ENCODE results near the gene OSR1.

Gene OSR1

DNA sequence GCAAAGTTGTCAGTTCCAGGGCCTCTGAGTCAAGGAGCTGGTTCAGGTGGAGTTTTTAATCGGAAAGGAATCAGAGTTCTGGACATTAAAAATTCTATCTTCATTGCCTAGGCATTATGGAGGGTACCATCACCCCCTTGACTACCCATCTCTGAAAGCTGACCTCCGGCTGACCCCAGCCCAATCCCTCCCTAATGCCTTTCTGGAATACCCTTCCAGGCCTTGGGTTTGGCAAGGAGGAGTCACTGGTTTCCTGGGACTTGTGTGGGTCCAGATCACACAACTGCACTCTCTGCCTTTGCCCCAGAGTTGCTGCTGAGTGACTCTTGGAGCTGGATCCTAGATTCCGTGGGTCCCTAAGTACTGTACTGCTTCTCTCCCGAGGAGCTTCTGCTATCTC, 1.0 kb upstream of the OSR1 start:
- no peak for DNase-seq

DNA sequence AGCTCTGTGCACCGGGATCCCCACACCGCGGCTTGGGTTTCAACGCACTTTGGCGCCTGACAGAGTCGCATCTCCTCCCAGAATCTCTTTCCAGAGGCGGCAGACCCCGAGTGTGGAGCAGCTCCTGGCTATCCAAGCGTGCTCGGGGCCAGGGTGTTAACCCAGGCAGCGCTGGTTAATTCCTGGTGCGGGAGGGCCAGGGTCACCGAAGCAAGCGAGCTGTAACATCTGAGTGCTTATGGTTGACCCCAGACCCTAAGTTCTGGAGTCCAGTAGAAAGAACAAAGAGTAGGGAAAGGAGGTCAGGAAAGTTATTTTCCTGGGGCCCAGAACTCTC, 566 bp upstream of the OSR1 start:
- DNase-seq = no peak

DNA sequence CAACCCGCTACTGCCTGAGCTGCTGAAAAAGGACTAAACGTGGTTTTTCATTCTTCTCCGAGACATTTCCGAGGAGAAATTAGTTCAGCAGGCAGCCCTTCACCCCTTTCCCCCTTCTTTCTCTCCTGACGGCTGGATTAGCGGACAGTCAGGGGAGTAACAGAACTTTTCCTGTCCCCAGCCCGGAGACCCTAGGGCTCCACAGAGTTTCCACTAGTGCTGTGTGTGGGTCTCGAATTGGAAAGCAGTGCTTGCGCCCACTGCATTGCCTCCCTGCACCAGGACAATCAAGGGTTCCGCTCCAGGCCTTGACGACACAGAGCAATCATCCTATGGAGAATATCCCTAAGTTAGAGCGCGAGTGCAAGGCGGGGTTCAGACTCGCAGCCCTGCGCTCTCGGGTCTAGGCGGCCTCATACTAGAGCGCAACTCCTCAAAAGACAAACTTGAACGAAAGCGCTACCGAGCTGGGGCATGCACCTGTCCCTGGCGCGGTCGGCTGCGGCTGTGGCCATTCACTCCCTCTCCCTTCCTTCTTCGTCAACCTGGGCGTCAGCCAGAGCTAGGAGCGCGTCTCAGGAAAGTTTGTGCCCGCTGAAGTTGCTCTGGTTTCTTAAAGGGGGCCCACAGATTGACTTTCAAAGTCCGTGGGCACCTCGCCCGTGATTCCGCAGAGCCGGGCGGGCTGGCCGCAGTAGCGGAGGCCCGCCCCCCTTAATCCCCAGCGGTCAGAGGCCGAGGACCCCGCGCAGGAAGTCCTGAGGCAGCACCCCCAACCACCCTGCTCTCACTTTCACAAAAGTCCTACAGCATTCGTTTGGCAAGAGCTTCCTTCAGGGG, 801 bp downstream of the OSR1 start:
- peak; percentile 78 for DNase-seq

DNA sequence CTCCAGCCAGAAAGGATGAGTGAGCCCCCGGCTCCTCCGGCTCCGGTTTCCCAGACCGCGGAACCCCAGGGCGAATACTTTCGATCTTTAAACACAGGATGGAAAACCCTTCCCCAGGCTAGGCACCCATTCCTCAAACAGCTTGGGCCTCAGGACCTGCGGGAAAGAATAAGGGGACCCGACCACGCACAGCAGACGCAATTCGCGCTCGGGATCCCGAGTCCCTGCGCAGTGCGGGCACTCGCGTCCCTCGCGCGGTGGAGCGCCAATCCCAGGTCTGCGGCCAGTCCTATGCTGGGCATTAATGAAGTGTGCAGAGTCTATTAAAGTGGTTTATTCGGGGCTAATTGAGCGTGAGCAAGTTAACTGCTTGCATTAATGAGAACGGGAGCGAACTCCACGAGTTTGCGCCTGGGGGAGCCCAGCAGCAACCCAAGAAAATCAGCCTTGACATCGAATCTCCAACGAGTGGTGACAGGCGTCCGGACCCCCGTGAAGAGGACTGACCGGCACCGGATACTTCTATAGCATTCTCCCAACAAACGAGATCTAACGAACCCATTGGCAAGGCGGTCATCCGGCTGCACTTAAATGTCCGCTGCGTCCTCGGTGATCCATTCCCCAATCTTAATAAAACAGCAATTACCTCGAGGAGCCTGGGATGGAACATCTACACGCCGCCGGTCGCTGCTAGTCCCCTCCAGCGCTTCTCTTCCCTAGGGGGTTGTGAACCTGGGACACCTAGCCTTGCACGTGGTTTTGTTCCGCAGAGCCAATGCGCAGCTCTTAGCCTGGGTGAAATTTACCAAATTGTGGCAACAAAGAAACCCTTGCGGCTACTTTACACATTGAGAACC, 1.6 kb downstream of the OSR1 start:
- DNase-seq = peak; percentile 78

DNA sequence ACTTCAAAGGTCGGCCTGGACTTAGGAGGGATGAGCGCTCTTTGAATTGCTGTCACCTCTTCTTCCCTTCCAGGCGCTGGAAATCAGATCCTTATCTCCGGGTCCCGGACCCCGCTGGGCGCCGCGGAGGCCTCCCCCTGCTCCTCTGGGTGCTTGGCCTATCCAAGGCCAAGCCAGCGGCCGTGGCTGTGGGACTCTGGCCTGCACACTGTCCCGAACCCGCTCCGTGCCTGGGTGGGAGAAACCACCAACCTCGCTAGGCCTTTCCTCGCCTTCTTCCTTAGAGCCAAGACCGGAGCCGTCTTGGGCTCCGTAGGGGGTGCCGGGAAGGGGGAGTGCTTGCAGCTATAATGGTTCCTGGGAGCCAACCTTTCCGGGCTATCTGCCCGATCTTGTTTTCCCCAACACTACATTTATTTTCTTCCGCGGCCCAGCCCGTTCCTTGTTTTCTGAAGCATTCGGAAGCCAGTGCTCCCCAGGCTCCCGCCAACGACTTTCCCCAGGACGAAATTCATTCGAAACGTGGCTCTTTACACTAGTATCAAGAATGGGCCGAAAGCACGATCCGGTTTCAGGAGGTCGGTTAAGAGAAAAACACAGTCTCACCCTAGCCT, 2.4 kb downstream of the OSR1 start:
- DNase-seq = peak; percentile 64

DNA sequence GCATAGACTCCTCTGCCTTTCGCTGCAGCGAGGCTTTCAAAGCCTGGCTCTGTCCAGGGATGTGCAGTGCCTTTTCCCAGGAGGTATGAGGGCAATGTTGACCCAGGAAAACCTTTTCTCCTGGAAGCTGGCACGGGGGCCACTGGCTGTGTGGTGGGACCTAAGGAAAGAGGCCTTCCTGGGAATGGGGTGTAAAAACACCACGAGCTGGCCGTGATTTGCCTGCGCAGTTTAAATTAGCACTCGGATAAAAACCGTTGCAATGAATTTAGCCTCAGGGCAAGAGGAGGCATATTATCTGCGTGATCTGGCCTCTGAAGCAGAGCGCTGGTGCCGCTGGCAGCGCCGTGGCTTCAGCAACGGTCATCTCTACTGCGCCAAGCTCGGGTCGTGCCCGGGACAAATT, 3.0 kb downstream of the OSR1 start:
- no peak for DNase-seq

DNA sequence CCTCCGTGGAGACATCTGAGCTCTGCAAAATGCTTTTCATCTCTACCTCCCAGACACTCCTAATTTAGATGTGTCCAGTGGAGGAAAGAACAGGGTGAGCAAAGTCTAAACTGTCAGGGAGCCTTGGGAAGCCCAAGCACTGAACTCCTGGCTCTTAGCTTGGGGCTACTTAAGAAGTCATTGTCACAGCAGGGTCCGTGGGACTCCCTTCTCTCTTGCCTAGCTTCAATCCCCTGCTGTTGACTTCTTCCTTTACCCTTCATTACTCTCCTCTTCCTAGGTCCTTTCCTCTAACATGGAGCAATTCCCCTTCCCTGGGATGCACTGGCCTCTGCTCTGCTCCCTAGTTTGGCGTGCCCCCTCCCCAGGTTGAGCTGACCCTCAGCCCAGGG, 3.4 kb downstream of the OSR1 start:
- peak; percentile 18 for DNase-seq

DNA sequence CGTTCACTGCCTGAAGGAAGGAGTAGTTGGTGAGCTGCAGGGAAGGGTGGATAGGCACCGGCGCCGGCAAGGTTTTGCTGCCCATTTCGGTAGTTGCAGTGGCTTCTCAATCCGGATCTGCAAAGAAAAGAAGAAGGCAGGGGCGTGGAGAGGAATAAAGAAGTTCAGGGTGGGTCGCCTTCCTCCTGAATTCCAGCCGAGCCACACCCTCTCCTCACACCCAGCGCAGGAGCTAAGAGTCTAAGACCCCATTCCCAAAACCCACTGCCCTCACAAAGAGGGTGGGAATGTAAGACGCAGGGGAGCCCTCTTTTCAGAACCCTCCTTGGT, 4.7 kb downstream of the OSR1 start:
- DNase-seq = no peak

DNA sequence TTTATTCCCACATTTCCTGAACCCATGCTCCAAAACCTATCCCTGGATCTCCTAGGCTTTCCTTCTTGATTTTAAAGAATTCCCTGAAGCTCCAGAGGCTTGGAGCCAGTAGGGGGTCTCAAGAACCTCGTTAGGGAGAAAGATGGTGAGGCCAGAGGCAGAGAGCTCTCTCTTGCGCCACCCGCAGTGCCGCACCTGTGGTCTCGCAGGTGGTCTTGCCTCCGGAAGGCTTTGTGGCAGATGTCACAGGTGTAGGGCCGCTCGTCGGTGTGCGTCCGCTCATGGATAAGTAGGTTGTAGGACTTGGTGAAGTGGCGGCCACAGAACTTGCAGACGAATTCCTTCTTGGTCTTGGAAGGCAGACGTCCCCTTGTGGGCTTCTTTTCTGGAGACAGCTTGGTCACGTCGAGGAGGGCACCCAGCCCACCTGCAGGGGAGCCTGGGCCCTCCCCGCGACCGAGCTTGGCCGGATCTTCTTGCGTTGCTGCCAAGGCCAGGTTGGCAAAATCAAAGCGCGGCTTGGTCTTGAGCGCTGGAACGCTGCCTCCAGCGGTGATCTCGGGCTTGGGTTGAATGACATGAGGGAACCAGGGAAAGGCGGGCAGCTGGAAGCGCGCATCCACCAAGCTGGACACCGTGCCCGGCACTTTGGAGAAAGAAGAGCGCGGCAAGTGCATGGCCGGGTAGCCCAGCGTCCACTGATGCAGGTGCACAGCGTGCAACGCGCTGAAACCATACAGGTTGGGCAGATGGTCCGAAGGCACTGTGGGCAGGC, 5.3 kb downstream of the OSR1 start:
- DNase-seq = peak; percentile 18

DNA sequence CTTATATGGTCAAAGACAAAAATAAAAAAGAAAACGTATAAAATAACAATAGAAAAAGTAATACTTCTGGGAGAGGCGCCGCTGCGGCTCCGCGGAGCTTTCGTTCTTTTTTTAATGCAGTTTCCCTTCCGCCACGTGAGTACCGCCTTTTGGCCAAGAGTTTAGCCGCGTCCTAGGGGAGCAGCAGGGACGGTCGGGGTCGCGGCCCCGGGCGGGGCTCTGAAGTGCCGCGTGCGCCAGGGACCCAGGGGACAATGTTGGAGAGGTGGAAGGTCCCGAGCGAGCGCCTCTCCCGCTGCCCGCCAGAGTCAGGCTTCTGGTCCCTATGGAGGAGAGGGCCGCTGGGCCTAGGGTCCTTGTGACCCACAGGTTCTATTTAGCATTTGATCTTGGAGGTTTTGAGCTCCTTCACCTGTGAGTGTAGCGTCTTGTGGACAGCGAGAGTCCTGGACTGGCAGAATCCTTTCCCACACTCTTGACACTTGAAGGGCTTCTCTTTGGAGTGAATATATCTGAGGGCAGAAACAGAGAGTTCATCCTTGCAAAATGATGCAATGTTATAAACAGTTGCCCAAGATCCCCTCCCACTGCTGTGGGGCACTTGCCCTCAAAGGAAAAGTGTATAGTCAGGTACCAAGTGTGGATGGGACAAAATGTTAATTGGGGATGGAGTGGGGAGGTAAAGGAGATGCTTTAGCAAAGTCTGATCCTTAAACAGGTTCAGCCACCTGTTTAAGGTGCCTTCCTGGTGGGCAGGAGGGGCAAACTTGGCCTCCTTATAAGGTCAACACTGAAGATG, 6.3 kb downstream of the OSR1 start:
- DNase-seq = peak; percentile 32

DNA sequence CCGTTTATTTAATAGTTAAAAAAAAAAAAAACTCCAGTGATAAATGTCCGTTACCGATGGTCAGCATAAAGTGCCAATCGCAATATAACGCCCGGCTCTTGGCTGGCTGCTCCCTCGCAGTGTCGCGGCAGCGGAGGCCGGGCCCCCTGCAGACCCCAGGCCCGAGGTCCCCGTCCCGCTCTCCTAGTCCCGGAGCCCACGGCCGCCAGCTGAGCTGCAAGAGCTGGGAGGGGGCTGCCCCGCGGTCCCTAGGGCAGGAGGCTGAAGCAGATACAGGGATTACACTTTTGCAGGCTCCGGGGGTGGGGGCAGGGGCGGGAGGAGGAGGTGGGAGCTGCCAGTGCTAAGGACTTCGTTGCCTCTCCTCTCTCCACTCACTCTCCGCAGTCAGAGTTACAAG, 6.9 kb downstream of the OSR1 start:
- DNase-seq = no peak

DNA sequence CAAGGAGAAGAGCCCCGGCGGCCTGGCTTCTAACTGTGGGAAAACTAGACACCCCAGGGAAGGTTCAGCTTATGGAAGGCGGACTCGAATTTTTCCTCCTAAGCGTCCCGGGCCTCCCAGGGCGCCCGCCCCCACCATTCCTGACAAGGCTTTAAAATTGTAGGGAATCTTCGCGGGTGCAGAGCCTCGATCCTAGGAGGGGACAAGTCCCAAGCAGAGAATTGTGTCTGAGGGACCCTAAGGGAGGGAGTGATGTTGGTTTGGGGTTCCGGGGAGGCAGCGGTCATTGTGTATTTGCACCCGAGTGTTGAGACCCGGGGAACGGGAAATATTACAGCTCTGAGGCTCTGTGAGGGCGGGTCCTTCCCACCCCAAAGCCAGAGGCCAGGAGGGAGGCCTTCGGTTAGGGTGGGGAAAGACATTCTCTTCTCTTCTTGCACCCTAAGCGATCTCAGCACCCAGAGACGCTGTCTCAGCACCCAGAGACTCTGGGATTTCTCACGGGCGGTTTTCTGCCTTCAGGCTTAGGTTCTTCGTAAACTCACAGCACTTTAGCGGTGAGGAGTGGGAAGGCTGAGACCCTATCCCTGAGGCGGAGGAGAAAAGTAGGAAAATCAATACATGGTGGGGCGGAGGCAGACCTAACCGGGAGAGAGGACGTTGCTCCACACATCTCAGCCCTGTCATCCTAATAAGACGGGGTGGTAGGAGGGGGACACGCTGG, 7.6 kb downstream of the OSR1 start:
- DNase-seq = no peak

DNA sequence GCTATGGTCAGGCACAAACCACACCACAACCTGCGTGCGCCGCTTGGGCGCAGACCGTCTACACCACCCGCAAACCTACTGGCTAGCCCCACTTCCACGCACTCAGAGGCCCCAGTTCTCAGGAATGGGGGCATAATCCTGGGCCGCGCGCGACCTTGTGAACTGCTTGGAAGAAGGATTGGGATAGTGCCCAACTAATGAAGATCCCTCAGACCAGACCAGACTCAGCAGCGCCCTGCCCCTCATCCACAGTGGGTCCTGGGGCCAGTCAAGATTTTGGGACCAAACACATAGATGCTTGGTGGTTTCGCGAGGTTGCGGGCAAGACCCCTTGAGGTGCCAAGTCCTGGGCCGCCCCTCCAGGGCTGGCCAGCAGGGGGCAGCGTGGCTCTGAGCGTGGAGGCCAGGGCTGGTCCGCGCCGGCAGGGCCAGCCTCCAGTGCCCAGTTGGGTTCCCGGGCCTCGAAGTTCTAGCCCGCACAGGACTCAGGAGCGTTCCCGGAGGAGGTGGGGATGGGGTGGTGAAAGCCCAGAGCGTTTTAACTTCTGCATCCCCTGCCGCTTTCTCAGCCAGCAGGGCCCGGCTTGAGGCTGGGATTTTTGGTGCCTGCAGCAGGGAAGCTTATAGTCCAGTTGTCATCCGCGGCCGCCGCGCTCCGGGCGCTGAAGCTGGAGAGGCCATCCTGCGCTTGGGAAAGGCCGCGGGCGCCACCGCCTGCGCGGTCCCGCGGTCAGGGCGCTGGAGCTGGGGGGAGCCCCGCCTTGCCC, 8.3 kb downstream of the OSR1 start:
- DNase-seq = peak; percentile 64

DNA sequence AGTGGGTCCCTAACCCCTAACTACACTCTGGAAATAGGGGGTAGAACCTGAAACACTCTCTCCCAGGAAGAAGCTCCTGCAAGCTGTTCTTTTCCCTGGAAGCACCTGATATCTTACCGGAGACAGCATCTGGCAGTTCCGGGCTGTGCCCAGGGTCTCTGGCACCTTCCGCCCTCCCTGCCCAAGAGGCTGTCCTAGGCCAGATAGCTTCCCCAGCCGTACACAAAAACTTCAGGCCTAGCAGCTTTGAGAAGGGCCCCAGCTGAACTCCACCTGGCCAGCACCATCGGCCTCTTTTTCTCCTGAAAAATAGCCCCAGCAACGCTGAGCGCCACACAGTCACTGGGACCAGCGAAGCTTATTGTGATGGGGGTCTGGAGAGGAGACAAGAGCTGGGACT, 9.7 kb downstream of the OSR1 start:
- DNase-seq = no peak

DNA sequence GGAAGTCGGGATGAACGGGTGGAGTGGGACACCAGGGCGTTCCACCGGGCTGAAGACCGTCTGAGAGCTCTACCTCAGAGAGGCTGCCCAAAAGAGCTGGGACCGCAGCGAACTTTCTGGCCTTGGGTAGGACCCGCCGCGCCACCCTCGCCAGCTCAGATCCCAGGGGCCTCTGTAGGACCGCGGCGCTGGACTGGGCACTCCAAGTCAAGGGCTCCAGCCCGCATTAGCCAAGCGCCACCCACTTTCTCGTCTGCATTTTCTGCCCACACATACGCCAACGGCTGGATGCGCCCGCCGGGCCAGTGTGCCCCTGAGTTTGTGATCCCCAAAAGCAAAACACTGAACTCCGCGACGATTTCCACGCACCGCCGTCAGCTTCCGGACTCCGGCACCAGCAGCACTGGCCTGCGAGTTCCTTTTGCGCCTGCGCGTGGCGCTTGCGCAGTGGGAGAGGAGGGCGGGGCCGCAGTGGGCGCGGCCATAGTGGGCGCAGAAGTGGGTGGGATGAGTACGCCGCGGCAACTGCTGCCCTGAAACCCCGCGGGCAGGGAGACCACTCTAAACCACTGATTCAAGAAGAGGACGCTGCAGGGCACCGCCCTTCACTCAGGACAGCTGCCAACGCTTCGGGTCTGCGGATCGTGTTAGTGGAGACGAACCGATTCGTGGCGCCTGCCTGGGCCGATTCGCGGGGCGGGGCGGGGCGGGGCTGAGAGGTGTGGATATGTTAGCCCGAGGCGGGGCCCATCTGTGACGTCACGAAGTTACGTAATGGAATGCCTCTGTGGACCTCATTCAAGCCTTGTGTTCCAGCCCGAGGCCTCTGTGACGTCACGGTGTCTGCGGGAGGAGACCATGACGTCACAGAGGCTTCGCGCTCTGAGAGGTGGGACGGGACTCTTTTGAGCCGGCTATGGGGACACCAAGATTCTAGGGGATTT, 10.5 kb downstream of the OSR1 start:
- DNase-seq = peak; percentile 99

DNA sequence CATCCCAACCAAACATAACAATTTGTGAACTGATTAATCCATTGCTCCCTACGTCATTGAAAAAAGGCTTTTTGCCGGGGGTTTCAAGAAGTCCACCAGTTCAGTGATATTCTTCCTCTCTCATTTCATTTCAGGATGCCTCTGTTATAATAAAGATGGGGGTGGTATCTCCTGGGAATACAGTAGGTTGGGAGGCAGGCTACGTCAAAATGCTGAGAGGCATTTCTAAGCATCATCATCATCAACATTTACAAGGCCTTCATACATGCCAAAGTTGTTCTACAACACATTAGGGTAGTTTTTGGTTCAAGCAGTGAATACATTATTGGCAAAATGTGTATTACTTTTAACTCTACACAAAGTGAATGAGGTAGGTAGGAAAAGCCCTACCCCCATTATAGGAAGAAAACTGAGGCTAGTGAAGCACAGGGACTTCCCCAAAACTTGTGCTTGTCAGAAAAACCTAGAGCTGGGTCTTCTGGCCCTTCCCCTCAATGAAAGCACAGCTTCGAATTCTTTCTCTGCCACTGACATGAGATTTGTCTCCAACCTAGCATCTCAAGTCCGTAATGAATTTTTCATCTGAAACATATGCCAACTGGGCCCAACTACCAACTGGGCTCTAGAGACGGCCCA, 11.3 kb downstream of the OSR1 start:
- no peak for DNase-seq

DNA sequence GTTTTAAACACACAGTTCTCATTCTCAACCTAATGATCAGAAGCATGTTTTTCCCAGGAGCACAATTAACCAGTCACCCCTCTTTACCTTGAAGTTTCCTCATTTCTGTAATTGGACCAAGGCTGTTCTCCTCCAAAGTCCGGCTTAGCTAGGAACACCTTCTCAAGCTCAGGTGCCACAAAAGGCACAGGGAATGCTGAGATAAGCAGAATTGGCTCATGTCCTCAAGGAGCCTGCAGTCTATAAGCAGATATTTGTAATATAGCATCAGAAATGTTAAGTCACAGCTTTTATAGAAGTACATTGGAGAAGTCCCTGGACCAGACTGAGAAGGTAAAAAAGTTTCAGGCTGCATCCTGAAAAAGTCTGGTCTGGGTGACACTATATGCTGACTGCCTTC, 20.7 kb downstream of the OSR1 start:
- no peak for DNase-seq

DNA sequence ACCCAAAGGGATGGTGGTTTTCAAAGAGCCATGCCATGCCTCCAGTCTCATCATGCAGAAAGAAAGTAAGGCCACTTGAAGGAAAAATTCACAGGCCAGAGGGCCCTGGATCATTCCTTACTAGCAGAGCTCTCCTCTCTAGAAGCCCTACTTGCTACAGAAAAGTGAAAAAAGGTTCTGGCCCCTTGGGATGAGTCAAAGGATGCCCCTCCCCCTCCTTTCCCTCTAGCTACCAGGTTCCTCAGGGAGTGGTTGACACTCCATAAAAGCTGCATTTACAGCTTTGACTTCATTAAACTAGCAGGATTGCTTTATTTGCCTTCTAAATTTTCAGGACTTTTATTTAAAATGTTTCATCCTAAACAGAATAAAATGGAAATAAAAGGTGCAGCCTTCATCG, 21.2 kb downstream of the OSR1 start:
- no peak for DNase-seq

DNA sequence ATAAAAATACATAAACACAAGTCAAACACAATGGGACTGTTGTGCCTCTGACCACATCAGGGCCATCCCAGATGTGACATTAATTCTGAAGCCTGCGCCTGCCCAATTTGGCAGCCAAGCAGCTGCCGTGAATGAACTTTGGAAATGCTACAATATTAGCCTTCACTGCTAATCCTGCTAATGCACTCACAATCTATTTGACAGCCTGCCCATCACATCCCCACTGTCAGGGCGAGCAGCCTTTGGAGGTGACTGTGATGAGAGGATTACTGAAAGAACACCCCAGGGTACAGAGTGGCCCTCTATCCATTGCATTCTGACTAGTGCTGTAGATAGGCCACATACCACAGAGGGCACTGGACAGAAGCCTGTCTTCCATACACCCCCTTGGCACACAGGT, 21.6 kb downstream of the OSR1 start:
- DNase-seq = no peak
